GM18502 (cell line): ENCODE measurements around the gene PRR27.

Source experiments
- ATAC-seq: cut with Tn5 transposase; IDR thresholded peaks from one replicate; pipeline ENCODE4 v1.9.1; 2021; ENCODE audit warnings: mild to moderate bottlenecking; ENCODE audit not compliant: unreplicated experiment, poor library complexity

Gene PRR27

GRCh38 chr4:70153937-70154336, at the start of gene PRR27:
Gene PRR27 (plus strand): TSS chr4:70154237. CDS start chr4:70154376, 139 bp downstream.
- ATAC-seq = no peak

DNA sequence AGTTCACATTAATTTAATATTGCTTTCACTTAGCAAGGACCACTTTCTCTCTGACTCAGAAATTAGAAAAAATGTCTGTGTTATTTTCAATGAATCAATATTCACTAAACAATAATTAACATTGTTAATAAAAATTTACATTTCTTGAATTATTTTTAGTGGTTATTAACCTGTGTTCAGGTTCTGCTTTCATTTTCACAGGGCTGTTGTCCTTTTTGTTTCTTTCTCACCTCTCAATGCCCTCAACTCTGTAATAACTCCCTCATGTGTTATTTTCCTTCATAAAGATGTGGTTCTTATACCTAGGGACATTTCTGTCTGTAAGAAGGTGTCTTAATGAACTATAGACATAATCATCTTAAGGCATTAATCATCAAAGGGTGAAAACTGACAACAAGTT, 43.1 kb upstream of the PRR27 start:
- ATAC-seq = no peak

DNA sequence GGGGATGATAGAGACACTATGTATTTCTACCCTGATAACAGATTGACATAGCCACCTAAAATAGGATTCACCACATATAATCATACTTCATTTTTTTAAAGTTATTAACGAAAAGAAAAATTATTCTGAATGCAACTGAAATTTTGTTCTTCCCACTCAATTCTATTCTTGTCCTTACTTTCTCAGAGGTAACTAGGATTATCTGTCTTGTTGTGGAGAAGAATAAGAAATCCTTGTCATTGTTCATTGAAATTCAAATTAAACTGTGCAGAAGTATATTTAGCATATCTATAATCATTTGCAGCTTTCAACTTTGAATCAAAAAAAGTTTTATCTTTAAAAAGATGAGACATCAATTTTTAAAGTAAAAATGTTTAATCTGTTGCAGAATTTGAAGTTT, 40.4 kb upstream of the PRR27 start:
- no peak for ATAC-seq

DNA sequence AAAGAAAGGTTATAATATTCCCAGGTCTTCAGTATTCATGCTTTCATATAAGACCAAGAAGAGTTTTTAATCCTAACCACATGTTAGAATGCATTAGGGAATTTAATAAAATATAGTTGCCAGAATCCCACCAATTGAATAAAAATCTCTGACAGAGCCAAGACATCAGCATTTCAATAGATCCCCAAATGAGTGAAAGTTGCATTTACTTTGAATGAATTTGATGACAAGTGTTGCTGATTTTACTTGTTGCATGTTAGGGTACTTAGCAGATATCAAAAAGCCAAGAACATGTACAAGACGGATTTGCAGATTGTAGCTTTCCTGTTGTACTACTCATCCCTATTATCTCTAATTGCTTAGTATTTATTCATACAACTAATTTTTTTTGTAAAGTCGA, 39.9 kb upstream of the PRR27 start:
- no peak for ATAC-seq

DNA sequence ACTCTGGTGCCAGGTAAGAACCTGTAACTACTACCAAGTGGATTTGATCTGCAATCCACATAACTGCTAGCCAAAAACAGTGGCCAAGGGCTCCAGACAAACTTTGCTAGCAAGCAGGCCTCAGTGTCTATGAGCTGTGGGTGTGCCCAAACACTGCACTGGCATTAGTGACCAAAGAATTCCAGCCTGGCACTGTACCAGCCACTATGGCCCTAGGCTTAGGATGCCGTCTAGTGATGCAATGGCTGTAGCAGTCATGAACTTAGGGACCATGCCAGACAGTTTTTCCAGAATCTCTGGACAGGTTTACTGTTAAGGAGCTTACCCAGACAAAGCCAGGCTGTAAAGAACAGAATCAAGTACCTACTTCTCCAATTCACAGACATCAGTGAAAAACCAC, 33.7 kb upstream of the PRR27 start:
- ATAC-seq = no peak

DNA sequence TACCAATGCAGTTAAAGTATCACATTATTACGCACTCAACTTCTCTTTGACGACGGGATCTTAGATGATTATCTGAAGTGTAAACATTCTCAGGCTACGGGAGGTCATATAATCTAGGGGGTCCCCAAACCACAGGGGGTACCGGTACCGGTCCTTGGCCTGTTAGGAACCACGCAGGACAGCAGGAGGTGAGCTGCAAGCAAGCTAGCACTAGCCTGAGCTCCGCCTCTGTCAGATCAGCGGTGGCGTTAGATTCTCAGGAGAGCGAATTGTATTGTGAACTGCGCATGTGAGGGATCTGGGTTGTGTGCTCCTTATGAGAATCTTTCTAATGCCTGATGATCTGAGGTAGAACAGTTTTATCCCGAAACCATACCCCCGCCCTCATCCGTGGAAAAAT, 20.6 kb upstream of the PRR27 start:
- no peak for ATAC-seq

GRCh38 chr4:70138751-70139150, 15.3 kb upstream of the PRR27 start:
- ATAC-seq = no peak

DNA sequence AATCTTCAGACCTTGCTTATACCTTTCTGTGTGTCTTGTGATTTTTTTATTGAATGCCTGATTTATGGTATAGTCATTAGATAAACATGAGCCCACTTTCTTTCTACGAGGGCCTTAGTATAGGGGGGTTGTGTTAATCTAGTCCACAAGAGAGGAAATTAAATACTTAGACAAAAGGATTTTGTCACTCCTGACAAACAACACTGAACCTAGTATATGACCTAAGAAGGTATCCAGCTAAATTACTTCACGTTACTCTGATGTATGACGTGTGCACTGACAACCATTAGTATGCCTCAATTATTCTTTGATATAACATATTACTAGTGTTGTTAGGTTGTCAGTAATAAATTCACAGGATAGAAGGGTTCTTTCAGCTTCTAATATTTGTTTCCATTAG, 2.8 kb upstream of the PRR27 start:
- no peak for ATAC-seq

- ATAC-seq = no peak
Measured at GRCh38 chr4:70152088-70152487, 1.9 kb upstream of the PRR27 start.

- ATAC-seq = no peak
Measured at GRCh38 chr4:70158576-70158975, 4.5 kb downstream of the PRR27 start.

GRCh38 chr4:70177090-70177489, 23.1 kb downstream of the PRR27 start:
- no peak for ATAC-seq

DNA sequence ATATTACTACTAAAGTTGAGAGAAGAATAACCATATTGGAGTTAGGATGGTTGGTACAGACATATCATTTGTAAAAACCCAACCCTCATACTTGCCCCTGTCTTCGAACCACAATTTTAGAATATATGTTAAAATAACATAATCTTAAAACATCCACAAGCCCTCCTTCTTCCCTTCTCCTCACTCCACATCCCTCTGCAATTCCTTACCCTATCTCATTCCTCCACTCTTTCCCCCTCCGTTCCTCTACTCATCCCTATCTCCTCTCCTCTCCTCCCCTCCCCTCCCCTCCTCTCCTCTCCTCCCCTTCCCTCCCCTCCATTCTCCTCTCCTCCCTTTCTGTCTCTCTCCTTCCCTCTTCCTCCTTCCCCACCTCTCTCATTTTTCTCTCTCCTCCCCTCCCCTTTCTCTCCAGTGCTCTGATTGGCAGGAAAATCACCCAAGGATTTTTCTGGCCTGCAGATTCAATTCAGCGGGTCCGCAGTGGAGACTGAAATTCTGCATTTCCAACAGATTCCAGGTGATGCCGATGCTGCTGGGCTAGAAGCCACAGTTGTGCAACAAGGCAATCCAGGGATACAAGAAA, 24.1 kb downstream of the PRR27 start:
- ATAC-seq = no peak

- ATAC-seq = no peak
Measured at GRCh38 chr4:70179811-70180210, 25.8 kb downstream of the PRR27 start.

- no peak for ATAC-seq
Measured at GRCh38 chr4:70181864-70182263, 27.8 kb downstream of the PRR27 start.

DNA sequence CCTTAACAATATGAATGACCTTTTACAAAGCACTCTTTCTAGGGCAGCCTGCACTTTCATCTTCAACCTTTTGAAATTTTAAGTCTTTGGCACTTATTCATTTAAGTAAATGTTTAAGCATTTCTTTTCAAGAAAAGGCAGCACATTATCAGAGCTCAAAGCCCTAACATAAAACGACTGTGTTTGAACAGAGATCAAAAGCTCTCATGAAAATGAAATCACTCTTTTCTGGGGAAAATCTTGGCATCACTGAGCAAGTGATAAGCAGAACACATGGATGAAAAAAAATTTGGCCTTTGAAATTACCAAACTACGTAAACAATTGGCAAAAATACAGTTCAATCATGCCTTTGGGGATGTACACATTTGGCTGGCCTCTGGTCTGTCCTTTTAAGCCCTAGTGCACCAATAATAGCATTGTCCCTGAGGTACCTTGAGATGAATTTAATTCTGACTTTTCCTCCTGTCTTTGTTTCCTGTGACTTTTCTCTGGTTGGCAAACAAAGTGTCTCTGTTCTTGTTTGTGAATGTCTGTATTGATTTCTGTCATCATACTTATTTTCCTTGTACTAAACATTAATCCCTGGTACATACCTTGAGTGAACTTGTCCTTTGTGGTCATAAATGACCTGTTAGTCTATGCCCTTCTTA, 28.6 kb downstream of the PRR27 start:
- ATAC-seq = no peak

GRCh38 chr4:70183168-70183939, 29.3 kb downstream of the PRR27 start:
- ATAC-seq = peak; percentile 87

- no peak for ATAC-seq
Measured at GRCh38 chr4:70183940-70184246, 29.9 kb downstream of the PRR27 start.

DNA sequence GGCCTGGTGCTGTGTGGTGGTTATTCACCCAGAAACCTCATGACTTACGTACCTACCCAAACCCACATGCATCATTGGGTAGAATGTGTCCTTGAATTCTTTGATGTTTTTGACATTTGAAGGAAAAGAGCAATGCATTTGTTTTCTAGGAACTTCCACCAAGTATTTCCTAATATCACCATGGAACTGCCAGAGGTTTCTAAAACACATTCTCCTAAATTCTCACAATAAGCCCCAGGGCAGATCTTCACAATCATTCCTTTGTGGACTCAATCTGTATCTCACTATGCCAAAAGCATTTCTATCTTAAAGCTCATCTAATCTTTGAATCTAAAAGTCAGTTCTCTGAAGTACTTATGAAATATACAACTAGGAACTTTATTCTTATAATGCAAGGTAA, 33.2 kb downstream of the PRR27 start:
- ATAC-seq = no peak

- no peak for ATAC-seq
Measured at GRCh38 chr4:70190579-70190978, 36.5 kb downstream of the PRR27 start.

DNA sequence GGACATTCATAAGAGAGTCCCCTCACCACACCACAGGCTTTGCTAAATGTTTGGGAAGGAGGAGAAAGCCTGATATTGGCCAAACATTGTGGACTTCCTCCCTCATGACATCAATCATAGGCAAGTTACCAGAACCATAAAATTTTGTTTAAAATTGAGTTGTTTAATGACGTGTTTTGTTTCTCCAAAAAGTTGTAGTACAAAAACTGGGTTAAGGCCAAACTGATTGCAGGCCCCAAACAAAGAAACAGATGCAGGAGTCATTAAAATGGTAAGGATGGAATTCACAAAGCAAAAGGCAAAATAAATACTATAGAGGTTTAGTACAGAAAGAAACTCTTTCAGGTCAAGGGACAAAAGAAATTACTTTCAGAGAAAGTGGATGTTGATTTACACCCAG, 37.6 kb downstream of the PRR27 start:
- ATAC-seq = no peak

- no peak for ATAC-seq
Measured at GRCh38 chr4:70192895-70193294, 38.9 kb downstream of the PRR27 start.

GRCh38 chr4:70195425-70195824, 41.4 kb downstream of the PRR27 start, which contains the start of gene ODAM:
Gene ODAM (plus strand): TSS chr4:70195725. CDS start chr4:70196544, 819 bp downstream.
- ATAC-seq = no peak
